Hematopoietic multipotent progenitor cell treated with erythropoietin and hydrocortisone succinate and interleukin-3 and kit ligand, for 6 days (in vitro differentiated cells): ENCODE measurements around the gene SCN3A.

Experiments
- DNase-seq: peaks from one replicate; pipeline ENCODE4 v3.0.0-alpha.2; 2015

Gene SCN3A

GRCh38 chr2:165203689-165204559 is at the start of gene SCN3A:
TSS of gene SCN3A (minus strand) at chr2:165204050. CDS start at chr2:165176394, 27,656 bp downstream.
- DNase-seq = peak; percentile 69

GRCh38 chr2:165253178-165253577 is 49.3 kb upstream of the SCN3A start:
- no peak for DNase-seq

- DNase-seq = peak; percentile 9
These were observed 47.5 kb upstream of the SCN3A start for GRCh38 chr2:165251366-165251765.

DNA sequence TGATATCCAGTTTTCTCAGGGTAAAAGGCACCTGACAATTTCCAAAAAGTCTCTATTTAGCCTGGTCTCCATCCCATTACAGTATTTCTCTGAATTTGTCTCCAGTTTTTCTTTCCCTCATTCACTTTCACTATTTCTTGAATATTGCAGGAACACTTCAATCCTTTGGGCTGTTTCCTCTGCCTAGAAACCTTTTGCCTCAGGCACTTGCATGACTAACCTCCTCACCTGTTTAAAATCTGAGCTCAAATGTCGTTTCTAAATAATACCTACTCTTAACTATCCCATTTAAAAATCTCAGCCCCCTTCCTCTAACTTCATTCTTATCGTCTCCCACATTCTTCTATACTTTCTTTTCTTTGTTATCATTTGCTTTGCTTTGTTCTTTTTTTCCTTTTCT is 44.4 kb upstream of the SCN3A start:
- DNase-seq = no peak

DNA sequence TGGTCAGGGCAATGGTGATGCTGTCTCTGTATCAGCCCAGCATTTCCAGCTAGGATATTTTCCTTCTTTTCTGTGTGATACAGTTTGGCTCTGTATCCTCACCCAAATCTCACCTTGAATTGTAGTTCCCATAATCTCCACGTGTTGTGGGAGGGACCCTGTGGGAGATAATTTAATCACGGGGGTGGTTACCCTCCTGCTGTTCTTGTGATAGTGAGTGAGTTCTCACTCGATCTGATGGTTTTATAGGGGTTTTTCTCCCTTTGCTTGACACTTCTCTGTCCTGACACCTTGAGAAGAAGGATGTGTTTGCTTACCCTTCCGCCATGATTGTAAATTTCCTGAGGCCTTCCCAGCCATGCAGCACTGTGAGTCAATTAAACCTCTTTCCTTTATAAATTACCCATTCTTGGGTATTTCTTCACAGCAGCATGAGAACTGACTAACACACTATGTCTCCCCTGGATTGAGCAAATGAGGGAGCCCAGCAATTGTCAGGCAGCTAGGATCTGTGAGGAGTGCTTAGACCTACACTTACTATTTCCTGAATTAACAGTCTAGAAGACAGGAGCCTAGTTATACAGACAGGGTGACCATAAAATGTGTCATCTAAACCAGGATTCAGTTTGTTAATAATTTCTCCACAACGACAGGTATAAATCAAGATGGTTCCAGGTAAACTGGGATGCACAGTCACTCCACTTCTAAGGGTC is 41.4 kb upstream of the SCN3A start:
- DNase-seq = no peak

- DNase-seq = no peak
These were observed 37.1 kb upstream of the SCN3A start for GRCh38 chr2:165240916-165241315.

- no peak for DNase-seq
These were observed 36.1 kb upstream of the SCN3A start for GRCh38 chr2:165239856-165240515.

DNA sequence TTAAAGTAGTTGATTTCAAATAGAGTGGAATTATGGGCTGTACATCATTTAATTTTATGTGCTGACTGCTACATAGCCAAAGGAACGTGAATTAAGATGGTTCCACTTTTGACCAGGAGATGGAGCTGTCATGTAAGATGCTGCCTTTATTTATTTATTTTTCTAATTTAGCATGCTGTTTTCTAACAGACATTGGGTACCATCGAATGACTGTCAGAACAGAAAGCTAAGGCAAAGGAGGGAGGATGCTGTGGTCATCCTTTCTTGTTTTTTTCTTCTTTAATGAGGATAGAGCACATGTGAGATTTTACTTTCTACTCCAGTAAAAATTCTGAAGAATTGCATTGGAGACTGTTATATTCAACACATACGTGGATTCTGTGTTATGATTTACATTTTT is 35.4 kb upstream of the SCN3A start, which contains the start of gene SCN2A:
Gene SCN2A (plus strand): TSS at position 185 of the 400 bp plus-strand sequence. CDS start 56,410 bp downstream, outside the sequence.
- peak; percentile 75 for DNase-seq

DNA sequence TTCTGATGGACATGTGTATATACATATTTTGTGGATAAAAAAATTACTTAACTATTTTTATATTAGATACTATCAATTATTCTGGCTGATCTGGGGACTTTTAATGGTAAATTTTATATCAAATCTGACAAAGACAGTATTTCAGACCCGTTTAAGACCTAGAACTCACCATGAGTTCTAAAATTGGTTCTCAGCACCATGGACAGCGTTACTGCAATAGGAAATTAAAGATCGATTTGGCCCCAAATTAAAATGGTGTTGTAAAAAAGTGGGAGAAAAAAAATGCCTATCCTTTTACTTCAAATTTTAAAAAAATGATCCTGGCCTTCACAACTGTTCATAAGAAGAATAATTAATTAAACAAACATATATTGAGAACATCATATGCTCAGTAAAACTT is 34.4 kb upstream of the SCN3A start:
- DNase-seq = peak; percentile 56

DNA sequence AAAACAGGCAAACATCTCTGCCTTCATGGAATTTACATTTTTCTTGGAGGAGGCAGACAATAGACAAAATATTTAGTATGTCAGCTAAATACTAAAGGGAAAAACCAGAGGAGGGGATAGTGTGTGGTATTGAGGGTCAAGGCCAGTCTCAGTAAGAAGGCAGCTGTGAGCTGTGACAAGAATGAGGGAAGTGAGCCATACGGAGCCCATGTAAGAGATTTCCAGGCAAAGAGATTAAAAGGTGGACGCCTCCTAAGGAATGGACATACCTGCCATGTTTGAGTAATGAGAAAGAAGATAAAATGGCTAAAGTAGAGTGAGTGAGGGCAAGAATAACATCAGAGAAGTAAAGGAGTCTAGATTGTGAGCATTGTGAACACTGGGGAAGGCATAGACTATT is 33.2 kb upstream of the SCN3A start:
- no peak for DNase-seq

DNA sequence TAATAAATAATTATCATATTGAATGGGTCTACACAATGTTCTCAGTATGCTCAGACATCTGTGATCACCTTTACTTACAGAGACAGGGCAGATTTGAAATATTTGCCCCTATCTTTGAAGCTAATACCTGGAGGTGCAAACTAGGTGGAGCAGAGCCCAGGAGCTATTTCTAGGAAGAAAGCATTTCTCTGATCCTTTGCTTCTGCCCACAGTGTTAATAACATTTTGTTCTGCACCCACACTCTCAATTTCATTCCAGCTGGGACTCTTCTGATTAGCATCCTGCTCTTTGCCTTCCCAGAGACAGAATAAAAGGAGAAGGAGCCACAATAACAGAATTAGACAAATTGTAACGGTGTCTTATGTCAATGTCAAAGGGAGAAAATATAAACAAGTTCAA is 23.7 kb upstream of the SCN3A start:
- no peak for DNase-seq

GRCh38 chr2:165224941-165225340 is 21.1 kb upstream of the SCN3A start:
- DNase-seq = no peak

DNA sequence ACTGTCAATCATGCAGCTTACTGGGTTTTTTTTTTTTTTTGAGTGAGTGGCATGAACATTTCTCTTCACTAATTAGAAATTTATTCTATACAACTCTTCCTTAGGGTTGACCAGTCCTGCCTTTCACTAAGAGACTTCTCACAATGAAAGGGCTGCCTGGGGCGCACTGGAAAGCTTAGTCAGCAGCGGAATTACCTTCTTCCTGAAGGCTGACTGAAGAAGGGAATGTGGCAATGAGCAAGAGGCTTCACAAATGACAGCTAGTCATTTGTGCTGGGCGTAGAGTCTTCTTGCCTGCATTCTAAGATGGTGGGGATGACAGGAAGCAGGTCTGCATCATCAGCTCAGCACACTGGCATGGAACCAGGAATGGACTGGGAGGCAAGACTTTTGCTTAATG is 15.6 kb upstream of the SCN3A start:
- DNase-seq = no peak

- peak; percentile 13 for DNase-seq
These were observed 10.2 kb upstream of the SCN3A start for GRCh38 chr2:165214093-165214492.

DNA sequence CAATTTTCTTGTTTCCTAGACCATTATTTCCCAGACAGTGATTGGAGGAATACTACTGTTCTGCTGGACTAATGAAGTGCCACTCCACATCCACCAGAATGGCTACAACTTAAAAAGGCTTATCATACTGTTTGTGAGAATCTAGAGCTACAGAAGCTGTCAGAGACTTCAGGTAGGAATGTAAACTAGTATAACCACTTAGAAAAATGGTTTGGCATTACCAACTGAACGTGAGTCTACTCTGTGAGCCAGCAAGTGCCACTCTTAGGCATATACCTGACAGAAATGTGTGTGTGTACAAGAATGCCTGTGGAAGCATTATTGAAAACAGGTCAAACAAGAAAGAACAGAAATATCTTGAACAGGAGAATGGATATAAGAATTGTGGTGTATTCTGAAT is 4.2 kb upstream of the SCN3A start:
- DNase-seq = no peak

DNA sequence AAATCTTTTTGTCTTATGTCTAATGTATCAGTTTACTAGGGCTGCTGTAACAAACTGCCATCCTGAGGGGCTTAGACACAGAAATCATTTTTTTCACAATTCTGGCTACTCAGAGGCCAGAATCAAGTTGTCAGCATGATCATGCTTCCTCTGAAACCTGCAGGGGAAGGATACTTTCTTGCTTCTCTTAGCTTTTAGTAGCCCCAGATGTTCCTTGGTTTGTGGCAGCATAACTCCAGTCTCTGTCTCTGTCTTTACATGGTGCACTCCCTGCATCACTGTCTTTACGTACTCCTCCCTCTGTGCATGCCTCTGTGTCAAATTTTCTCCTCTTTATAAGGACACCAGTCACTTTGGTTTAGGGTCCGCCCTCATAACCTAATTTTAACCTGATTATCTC is 2.0 kb upstream of the SCN3A start:
- DNase-seq = no peak

DNA sequence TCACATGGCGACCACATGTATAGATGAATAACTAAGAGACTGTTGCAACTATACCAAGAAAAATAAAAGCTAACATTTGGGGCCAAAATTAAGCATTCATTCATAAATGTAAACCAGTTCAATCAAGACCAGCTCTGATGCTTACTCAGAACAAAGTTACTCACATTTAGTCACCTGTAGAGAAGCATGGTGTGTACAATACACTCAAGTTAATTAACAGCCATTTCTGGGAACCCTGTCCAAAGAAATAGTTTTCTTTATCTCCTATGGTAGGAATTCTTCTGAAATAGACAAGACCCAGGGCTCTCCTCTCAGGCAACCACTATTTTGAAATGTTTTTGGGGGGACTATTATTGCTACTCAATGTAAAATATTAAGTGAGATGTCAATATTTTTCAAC is 1.6 kb downstream of the SCN3A start:
- no peak for DNase-seq

DNA sequence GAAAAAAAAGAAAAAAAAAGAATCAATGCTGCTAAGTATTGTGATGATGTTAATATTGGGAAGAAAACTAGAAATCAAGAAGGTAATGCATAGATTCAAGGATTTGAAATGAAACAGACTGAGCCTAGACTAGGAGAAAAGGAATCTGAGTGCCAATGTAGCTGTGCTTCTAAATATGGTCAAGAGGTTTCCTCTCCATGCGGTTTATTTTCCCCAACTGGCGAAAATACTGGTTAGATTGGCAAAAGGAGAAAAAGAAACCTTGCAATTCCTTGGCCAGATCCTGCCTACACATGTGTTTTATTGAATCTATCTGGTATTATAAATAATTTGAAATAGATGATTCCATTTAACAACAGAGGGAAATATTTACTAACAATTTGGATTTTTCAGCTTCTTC is 5.7 kb downstream of the SCN3A start:
- DNase-seq = no peak

DNA sequence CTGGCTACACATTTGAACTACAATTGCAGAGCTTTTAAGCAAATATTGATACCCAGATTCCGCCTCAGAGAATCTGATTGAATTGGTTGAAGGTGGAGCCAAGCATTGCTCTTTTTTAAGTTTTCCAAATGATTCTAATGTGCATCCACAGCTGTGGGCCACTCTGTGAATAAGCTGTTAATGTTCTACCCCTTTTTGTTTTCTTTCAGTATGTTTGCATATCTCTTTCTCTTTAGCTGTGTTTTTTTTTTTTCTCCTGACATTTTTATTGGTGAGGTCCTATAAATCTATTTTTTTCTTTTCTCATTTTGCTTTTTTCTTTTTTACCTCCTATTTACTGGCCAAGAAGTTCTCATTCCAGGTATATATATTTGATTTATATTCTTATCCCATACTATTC is 6.5 kb downstream of the SCN3A start:
- no peak for DNase-seq

DNA sequence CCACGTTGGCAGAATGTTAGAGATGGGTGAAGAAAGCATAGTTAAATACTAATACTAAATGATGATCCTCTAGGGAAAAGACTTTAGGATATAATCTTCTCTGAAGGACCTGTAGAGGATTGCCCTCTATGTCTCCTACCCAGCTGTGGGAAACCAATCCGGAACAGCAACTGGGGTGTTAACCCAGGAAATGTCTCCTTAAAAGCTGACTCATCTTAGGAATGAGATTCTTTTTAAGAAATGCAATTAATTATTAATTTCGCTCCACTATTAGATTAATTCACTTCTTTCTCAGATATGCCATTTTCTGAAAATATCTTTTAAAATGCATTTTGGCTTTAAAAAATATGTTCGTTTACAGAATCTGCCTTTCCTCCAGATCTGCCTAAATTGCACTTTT is 7.4 kb downstream of the SCN3A start:
- DNase-seq = no peak

- DNase-seq = no peak
These were observed 10.6 kb downstream of the SCN3A start for GRCh38 chr2:165193178-165193777.

GRCh38 chr2:165192729-165193128 is 11.1 kb downstream of the SCN3A start:
- no peak for DNase-seq

DNA sequence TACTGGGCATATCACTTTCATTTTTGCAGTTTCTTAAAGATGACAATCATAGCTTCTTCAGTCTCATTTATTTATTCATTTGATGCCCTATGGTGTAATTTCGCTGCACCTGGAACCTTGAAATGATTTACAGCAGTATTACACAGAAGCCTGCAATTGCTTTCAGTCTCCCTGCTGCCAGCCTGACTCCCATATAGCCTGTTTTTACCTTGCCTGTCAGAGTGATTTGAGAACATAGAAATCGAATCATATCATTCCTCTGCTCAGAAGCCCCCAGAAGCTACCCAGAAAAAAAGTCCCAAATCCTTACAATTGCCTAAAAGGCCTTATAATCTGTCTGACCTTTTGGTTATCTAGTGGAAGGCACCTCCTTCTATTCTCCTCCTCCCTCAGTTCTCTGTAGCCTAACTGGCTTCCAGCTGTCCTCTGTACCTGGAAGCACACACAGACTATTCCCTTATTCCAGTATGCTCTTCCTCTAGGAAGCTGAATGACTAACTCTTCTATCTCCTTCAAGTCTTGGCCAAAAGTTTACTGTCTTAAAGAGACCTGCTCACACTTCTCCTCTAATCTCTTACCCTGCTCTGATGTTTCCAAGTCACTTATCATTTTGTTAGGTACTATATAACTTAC is 12.6 kb downstream of the SCN3A start:
- no peak for DNase-seq
